B cell (primary cell): ENCODE measurements around the gene GPR151. TPM values are rescaled to one million over a fixed set of nuclear protein-coding genes. Genes with fewer than 3 reads are reported as not detected.

Experiments
- ATAC-seq: fragments of 200-7000 bp; cut with Tn5 transposase; one replicate; pipeline ENCODE4 v1.10.0; 2021; ENCODE audit warnings: low read depth, mild to moderate bottlenecking, moderate number of reproducible peaks, moderate library complexity
- CTCF ChIA-PET: fragments of 350-600 bp; sonication (Branson Sonifier 250); formaldehyde crosslinking; loops from one replicate; lab custom pipeline; 2021; ENCODE audit warnings: antibody characterized with exemption, inconsistent platforms; lab: Charles Lee
- POLR2A ChIA-PET: fragments of 350-600 bp; sonication (Branson Sonifier 250); formaldehyde crosslinking; loops from one replicate; lab custom pipeline; 2021; ENCODE audit warnings: antibody characterized with exemption; lab: Charles Lee
- DNase-seq: peaks from one replicate; pipeline ENCODE4 v3.0.0; 2013
- H2AFZ ChIP-seq: 2 replicates; pipeline ENCODE4 v1.6.1; 2012; ENCODE audit warnings: mild to moderate bottlenecking, low read depth, low read length; ENCODE audit not compliant: insufficient read depth, poor library complexity, severe bottlenecking
- H3K27ac ChIP-seq, 2 donors: 1 replicate in 1 of 2; 2 replicates in 1 of 2; pipeline ENCODE4 v1.5.1; 2012 to 2013; ENCODE audit warnings: low read length in 2 of 2, mild to moderate bottlenecking in 2 of 2, moderate library complexity in 1 of 2
- H3K27me3 ChIP-seq, 4 experiments: fragments of 200-600 bp in 1 of 4; sonication (generic) in 1 of 4; replicated peaks in 1 of 4; 1 replicate in 2 of 4; 2 replicates in 2 of 4; pipeline versions ENCODE4 v1.6.1 to v1.7.0; 2013 to 2016; ENCODE audit warnings: low read length in 3 of 4, mild to moderate bottlenecking in 2 of 4, mixed read lengths in 1 of 4, moderate library complexity in 1 of 4; ENCODE audit not compliant: insufficient read depth in 4 of 4, control insufficient read depth in 3 of 4; ENCODE audit errors: control extremely low read depth in 1 of 4
- H3K36me3 ChIP-seq, 2 experiments: replicated peaks in 1 of 2; 1 replicate in 1 of 2; 2 replicates in 1 of 2; pipeline versions ENCODE4 v1.6.1 to v1.7.1; 2013; ENCODE audit warnings: low read length in 1 of 2; ENCODE audit not compliant: insufficient read depth in 2 of 2, control insufficient read depth in 1 of 2; ENCODE audit errors: control extremely low read depth in 1 of 2, extremely low read depth in 1 of 2
- H3K4me1 ChIP-seq, 2 donors: fragments of 200-600 bp in 1 of 2; sonication (generic) in 1 of 2; 1 replicate in 1 of 2; 2 replicates in 1 of 2; pipeline versions ENCODE4 v1.5.1 to v1.6.1; 2013 to 2017; ENCODE audit warnings: low read length in 2 of 2; ENCODE audit not compliant: control insufficient read depth in 2 of 2, insufficient read depth in 2 of 2
- H3K4me2 ChIP-seq: replicated peaks from 2 replicates; pipeline ENCODE3; 2012; ENCODE audit warnings: mild to moderate bottlenecking, low read depth, low read length; ENCODE audit not compliant: poor library complexity, severe bottlenecking
- H3K4me3 ChIP-seq, 5 experiments: fragments of 200-600 bp in 1 of 5; sonication (generic) in 1 of 5; 1 replicate in 3 of 5; 2 replicates in 2 of 5; pipeline versions ENCODE4 v1.5.1 to v1.7.0; 2011 to 2016; ENCODE audit warnings: low read length in 4 of 5, mild to moderate bottlenecking in 4 of 5, low read depth in 2 of 5, control low read depth in 1 of 5, moderate library complexity in 1 of 5; ENCODE audit not compliant: insufficient read depth in 1 of 5; ENCODE audit errors: control extremely low read depth in 1 of 5, extremely low read depth in 1 of 5
- H3K79me2 ChIP-seq: fragments of 200-600 bp; sonication (generic); one replicate; pipeline ENCODE4 v1.6.0; 2016; ENCODE audit warnings: low read length; ENCODE audit not compliant: control insufficient read depth, insufficient read depth
- H3K9ac ChIP-seq: fragments of 200-600 bp; sonication (generic); 2 replicates; pipeline ENCODE4 v1.6.1; 2017; ENCODE audit warnings: mild to moderate bottlenecking, low read length, moderate library complexity
- H3K9me3 ChIP-seq, 3 donors: one replicate each; pipeline versions ENCODE4 v1.6.1 to v1.7.1; 2013; ENCODE audit warnings: low read length in 2 of 3; ENCODE audit not compliant: control insufficient read depth in 2 of 3, insufficient read depth in 1 of 3; ENCODE audit errors: control extremely low read depth in 1 of 3
- H4K20me1 ChIP-seq: 2 replicates; pipeline ENCODE4 v1.6.0; 2012; ENCODE audit warnings: mild to moderate bottlenecking, low read length; ENCODE audit not compliant: insufficient read depth, control insufficient read depth, poor library complexity, severe bottlenecking
- H3K27ac Mint-ChIP-seq: one replicate; pipeline ENCODE4 v1.8.0; 2021; ENCODE audit warnings: mixed read lengths
- H3K27me3 Mint-ChIP-seq: one replicate; pipeline ENCODE4 v1.8.0; 2021; ENCODE audit warnings: mixed read lengths
- H3K4me1 Mint-ChIP-seq: one replicate; pipeline ENCODE4 v1.8.0; 2021; ENCODE audit warnings: mixed read lengths
- H3K4me3 Mint-ChIP-seq: one replicate; pipeline ENCODE4 v1.8.0; 2021; ENCODE audit warnings: mixed read lengths
- H3K9me3 Mint-ChIP-seq: one replicate; pipeline ENCODE4 v1.8.0; 2022; ENCODE audit warnings: mixed read lengths; ENCODE audit not compliant: insufficient read depth
- CTCF ChIP-seq: fragments of 200-600 bp; IDR thresholded peaks from one replicate; pipeline ENCODE4 v1.8.0; 2022; ENCODE audit warnings: antibody characterized with exemption, mild to moderate bottlenecking
- EZH2 ChIP-seq: IDR thresholded peaks from 2 replicates; pipeline ENCODE4 v1.6.1; 2012; ENCODE audit warnings: borderline replicate concordance, low read depth, mild to moderate bottlenecking, moderate library complexity, low read length; ENCODE audit not compliant: insufficient read depth, poor library complexity, severe bottlenecking
- WGBS: methylation state at CpG from one replicate; pipeline ENCODE4 v1.1.5; 2013; ENCODE audit warnings: missing lambda C conversion rate; ENCODE audit not compliant: insufficient coverage; 5-methylcytosine and 5-hydroxymethylcytosine counted together
- intact Hi-C: fragments of 100-400 bp; cut with micrococcal nuclease; formaldehyde crosslinking; loops from one replicate; pipeline ENCODE4 v1.10.0; 2022
- polyA plus RNA-seq: library from polyadenylated mRNA; depleted of rRNA; stranded (reverse); fragments of >200 nt; gene quantifications from 2 replicates; pipeline ENCODE4 v1.2.3, GENCODE V29; 2012
- total RNA-seq, 2 donors: library from RNA; stranded (reverse); fragments of 120-200 nt in 1 of 2; gene quantifications; 1 replicate in 1 of 2; 2 replicates in 1 of 2; pipeline versions ENCODE4 v1.2.3 to v1.2.4, GENCODE V29; 2013 to 2022

GPR151 gene
- total and polyA plus RNA-seq, 2 donors (not counting 1 experiment from before 2014, with no cell fraction given), result not detected

DNA sequence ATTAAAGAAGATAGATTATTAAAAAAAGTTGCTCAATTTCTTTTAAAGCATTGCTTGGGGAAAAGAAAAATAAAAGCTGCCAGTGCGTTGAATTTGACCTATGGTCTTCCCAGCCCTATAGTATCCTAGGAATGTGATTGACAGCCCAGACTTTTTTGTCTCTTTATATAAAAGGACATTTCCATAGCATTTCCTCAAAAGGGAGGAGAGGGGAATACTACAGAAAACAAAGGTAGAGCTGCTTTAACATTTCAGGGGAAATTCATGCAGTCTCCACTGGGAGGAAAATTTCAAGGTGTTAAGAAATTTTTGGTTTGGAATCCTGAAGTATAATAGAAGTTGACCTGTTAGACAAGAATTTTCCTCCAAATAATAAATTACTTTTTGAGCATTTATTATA, 17.9 kb upstream of the GPR151 start:
- no peaks in the 10 kb centered on the region for H3K4me1 ChIP-seq
- H3K9me3 ChIP-seq, result no peaks in the 10 kb centered on the region
- Mint-ChIP-seq H3K4me3 (no peak overlapping the region), H3K27me3 (peaks cover 4% of the 10 kb centered on the region), H3K9me3 (no peaks in the 10 kb centered on the region), H3K4me1 (peaks cover 4% of the 10 kb centered on the region), H3K27ac (no peak overlapping the region)
- H4K20me1 ChIP-seq, result no peaks in the 10 kb centered on the region
- TF ChIP-seq CTCF (no peak), EZH2 (no peak)
- no peak overlapping the region for H3K4me3 ChIP-seq
- POLR2A ChIA-PET, result no interaction called here
- no peaks in the 10 kb centered on the region for H3K79me2 ChIP-seq
- H3K36me3 ChIP-seq, result no peaks in the 10 kb centered on the region
- H3K4me2 ChIP-seq, result no peak overlapping the region
- no peak overlapping the region for H3K9ac ChIP-seq
- no CpG with 5 or more reads among the region's 1 CpG for WGBS
- no peak overlapping the region for H2AFZ ChIP-seq
- intact Hi-C loops, result loop anchor here (5.0 to 10.0 kb wide), 2 partner anchors 653 to 1291 kb away; no protein-coding TSS in a partner anchor
- DNase-seq (no peak), ATAC-seq (no peak)
- H3K27me3 ChIP-seq, result no peaks in the 10 kb centered on the region
- H3K27ac ChIP-seq, result no peak overlapping the region
- CTCF ChIA-PET, result interaction anchor here (0.7 to 5.6 kb wide), 7 partner anchors 8 to 655 kb away, joined by 3 to 41 read pairs (median 4); no protein-coding TSS in a partner anchor

DNA sequence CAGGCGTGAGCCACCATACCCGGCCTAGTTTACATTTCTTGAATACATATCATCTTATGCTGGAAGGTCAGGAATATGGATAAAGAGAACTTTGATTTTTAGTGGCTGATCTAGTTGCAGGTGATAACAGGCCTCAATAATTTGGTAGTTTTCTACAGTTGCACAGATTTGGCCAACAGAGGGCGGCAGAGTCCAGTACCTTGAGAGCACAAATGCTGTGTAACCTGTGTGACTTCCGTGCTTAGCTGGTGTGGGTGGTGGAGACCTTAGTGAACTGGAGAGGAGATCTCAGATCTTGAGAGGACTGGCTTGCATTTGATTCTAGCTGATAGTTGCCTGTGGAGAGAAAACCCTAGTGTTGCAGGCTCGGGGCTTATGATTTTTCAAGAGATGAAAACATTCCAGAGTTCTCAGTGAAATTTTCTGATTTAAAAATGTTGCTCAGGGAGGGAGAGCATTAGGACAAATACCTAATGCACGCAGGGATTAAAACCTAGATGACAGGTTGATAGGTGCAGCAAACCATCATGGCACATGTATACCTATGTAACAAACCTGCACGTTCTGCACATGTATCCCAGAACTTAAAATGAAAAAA, 17.4 kb upstream of the GPR151 start:
- Histone ChIP-seq H3K9me3 (no peaks in the 10 kb centered on the region), H3K4me2 (no peak overlapping the region), H3K9ac (no peak overlapping the region), H3K27me3 (no peaks in the 10 kb centered on the region), H2AFZ (peak overlapping the region; percentile 64), H3K4me3 (no peak overlapping the region), H3K79me2 (no peaks in the 10 kb centered on the region), H3K4me1 (no peaks in the 10 kb centered on the region), H3K36me3 (no peaks in the 10 kb centered on the region), H4K20me1 (no peaks in the 10 kb centered on the region), H3K27ac (no peak overlapping the region)
- peaks cover 5% of the 10 kb centered on the region for H3K27me3 Mint-ChIP-seq
- H3K4me1 Mint-ChIP-seq, result peaks cover 4% of the 10 kb centered on the region
- H3K27ac Mint-ChIP-seq, result no peak overlapping the region
- H3K9me3 Mint-ChIP-seq, result no peaks in the 10 kb centered on the region
- no peak for TF ChIP-seq EZH2
- peak; percentile 82 for TF ChIP-seq CTCF
- H3K4me3 Mint-ChIP-seq, result no peak overlapping the region
- DNase-seq, result peak; percentile 64
- WGBS, result 0% methylated on average over 3 of the region's 7 CpGs
- CTCF ChIA-PET, result interaction anchor here (0.7 to 5.6 kb wide), 7 partner anchors 9 to 655 kb away, joined by 3 to 41 read pairs (median 4); no protein-coding TSS in a partner anchor
- ATAC-seq, result peak; percentile 61
- intact Hi-C loops, result loop anchor here (5.0 to 10.0 kb wide), 2 partner anchors 654 to 1291 kb away; no protein-coding TSS in a partner anchor
- POLR2A ChIA-PET, result no interaction called here
